Gastroesophageal sphincter (tissue), 3 donors: ENCODE measurements around the gene CEBPB.

Experiments used
- CTCF ChIP-seq, 4 experiments: fragments of 200-600 bp in 2 of 4; fragments of 450-650 bp in 2 of 4; sonication (generic) in 1 of 4; IDR thresholded peaks; one replicate each; pipeline ENCODE4 v1.5.1; 2017 to 2019; ENCODE audit warnings: antibody characterized with exemption in 4 of 4, mild to moderate bottlenecking in 2 of 4, moderate library complexity in 2 of 4
- POLR2AphosphoS5 ChIP-seq: sonication (generic); formaldehyde crosslinking; IDR thresholded peaks from one replicate; pipeline ENCODE4 v1.6.1; 2017; ENCODE audit warnings: antibody characterized with exemption

- TF ChIP-seq CTCF (IDR thresholded peaks at IDR 0.05) (no peak), POLR2AphosphoS5 (no peak)
These were observed 48.6 kb upstream of the CEBPB start for GRCh38 chr20:50141811-50142561.
